OCI-LY3 (cell line): Measurements from ENCODE around the gene IL37.
"Not testable (repeated sequence)": the region's sequence is repeated elsewhere in the genome, so short reads cannot be mapped to it uniquely, and the experiment has no call there.

Experiments
- H2AFZ ChIP-seq: fragments of 200-600, 300-600 bp; shearing (Covaris generic); 2 replicates; pipeline ENCODE4 v1.6.0; 2014; ENCODE audit warnings: antibody characterized with exemption, low read depth, low read length
- H3K27ac ChIP-seq: fragments of 200-600, 300-600 bp; sonication (generic); 2 replicates; pipeline ENCODE4 v1.5.1; 2014; ENCODE audit warnings: mild to moderate bottlenecking, low read length, moderate library complexity, mixed read lengths
- H3K27me3 ChIP-seq: fragments of 200-600, 300-600 bp; sonication (generic); 2 replicates; pipeline ENCODE4 v1.6.1; 2014; ENCODE audit warnings: low read depth, low read length, mixed read lengths
- H3K36me3 ChIP-seq: fragments of 200-600, 300-600 bp; sonication (generic); replicated peaks from 2 replicates; pipeline ENCODE3; 2014; ENCODE audit warnings: low read depth, low read length, mixed read lengths
- H3K4me1 ChIP-seq: fragments of 300-600, 200-600 bp; sonication (generic); 2 replicates; pipeline ENCODE4 v1.6.1; 2014; ENCODE audit warnings: low read length, mixed read lengths
- H3K4me2 ChIP-seq: fragments of 200-600, 300-600 bp; sonication (generic); 2 replicates; pipeline ENCODE4 v1.6.1; 2014; ENCODE audit warnings: low read length, mixed read lengths
- H3K4me3 ChIP-seq: fragments of 300-600, 200-600 bp; sonication (generic); 2 replicates; pipeline ENCODE4 v1.5.1; 2014; ENCODE audit warnings: antibody characterized with exemption, mild to moderate bottlenecking, low read length, moderate library complexity
- H3K79me2 ChIP-seq: fragments of 300-600, 200-600 bp; shearing (Covaris generic); 2 replicates; pipeline ENCODE4 v1.6.1; 2014; ENCODE audit warnings: mild to moderate bottlenecking, low read length, mixed read lengths
- H3K9ac ChIP-seq: fragments of 300-600, 200-600 bp; shearing (Covaris generic); 2 replicates; pipeline ENCODE4 v1.6.0; 2014; ENCODE audit warnings: mild to moderate bottlenecking, low read length, moderate library complexity
- H3K9me3 ChIP-seq: fragments of 200-600, 300-600 bp; shearing (Covaris generic); 2 replicates; pipeline ENCODE4 v1.6.1; 2014; ENCODE audit warnings: low read length, mixed read lengths; ENCODE audit not compliant: insufficient read depth
- H4K20me1 ChIP-seq: fragments of 200-600, 300-600 bp; sonication (generic); 2 replicates; pipeline ENCODE4 v1.6.1; 2016; ENCODE audit warnings: low read length, mixed read lengths; ENCODE audit not compliant: insufficient read depth
- CTCF ChIP-seq: fragments of 200-600, 300-600 bp; sonication (generic); IDR thresholded peaks from 2 replicates; pipeline ENCODE4 v1.5.1; 2014; ENCODE audit warnings: antibody characterized with exemption, low read length, low read depth
- EZH2phosphoT487 ChIP-seq: fragments of 200-600 bp; shearing (Covaris generic); IDR thresholded peaks from 2 replicates; pipeline ENCODE4 v1.6.1; 2018; ENCODE audit warnings: antibody characterized with exemption, mixed run types, low read depth

IL37 gene

GRCh38 chr2:112933261-112933660, 22.3 kb downstream of the IL37 start:
- Histone ChIP-seq H3K9ac (no peak overlapping the region), H3K4me1 (peaks cover 2% of the 10 kb centered on the region; the same call in 1 of the 2 replicates), H3K79me2 (no peaks in the 10 kb centered on the region), H3K4me2 (no peak overlapping the region), H3K27me3 (peaks cover 4% of the 10 kb centered on the region; the same call in 1 of the 2 replicates), H3K27ac (no peak overlapping the region), H2AFZ (no peak overlapping the region), H4K20me1 (no peaks in the 10 kb centered on the region), H3K36me3 (no peaks in the 10 kb centered on the region), H3K4me3 (no peak overlapping the region), H3K9me3 (no peaks in the 10 kb centered on the region)
- TF ChIP-seq CTCF (no peak), EZH2phosphoT487 (no peak)

- H3K9ac ChIP-seq, H3K36me3 ChIP-seq, H4K20me1 ChIP-seq, H3K79me2 ChIP-seq, H3K4me2 ChIP-seq, H2AFZ ChIP-seq, H3K4me1 ChIP-seq, H3K9me3 ChIP-seq, H3K27me3 ChIP-seq, H3K4me3 ChIP-seq, H3K27ac ChIP-seq: not testable (repeated sequence)
Measured at GRCh38 chr2:112934117-112934516, 23.2 kb downstream of the IL37 start.

GRCh38 chr2:112936927-112937232, 25.9 kb downstream of the IL37 start:
- Histone ChIP-seq H3K4me2 (no peak overlapping the region), H3K36me3 (no peaks in the 10 kb centered on the region), H3K9ac (no peak overlapping the region), H3K79me2 (no peaks in the 10 kb centered on the region), H3K27ac (no peak overlapping the region), H3K9me3 (no peaks in the 10 kb centered on the region), H4K20me1 (no peaks in the 10 kb centered on the region), H3K4me1 (peaks cover 5% of the 10 kb centered on the region; the same call in 1 of the 2 replicates), H3K4me3 (no peak overlapping the region), H2AFZ (no peak overlapping the region), H3K27me3 (peaks cover 10% of the 10 kb centered on the region)
- TF ChIP-seq CTCF (no peak), EZH2phosphoT487 (no peak)

- Histone ChIP-seq H3K27ac (no peak overlapping the region), H3K4me1 (peaks cover 5% of the 10 kb centered on the region; the same call in 1 of the 2 replicates)
Measured at GRCh38 chr2:112938904-112939303, 27.9 kb downstream of the IL37 start.

More at GRCh38 chr2:112938904-112939303, 27.9 kb downstream of the IL37 start:
- Histone ChIP-seq H3K9ac (no peak overlapping the region), H3K27me3 (peaks cover 10% of the 10 kb centered on the region), H3K4me2 (no peak overlapping the region), H2AFZ (no peak overlapping the region), H3K79me2 (no peaks in the 10 kb centered on the region), H3K9me3 (no peaks in the 10 kb centered on the region), H3K36me3 (no peaks in the 10 kb centered on the region), H3K4me3 (no peak overlapping the region), H4K20me1 (no peaks in the 10 kb centered on the region)
- TF ChIP-seq CTCF, result no peak
- no peak for TF ChIP-seq EZH2phosphoT487
